GM10248 (cell line): ENCODE results near the gene TTBK2.

Experiments used
- CTCF ChIA-PET: fragments of 300-600 bp; sonication (Branson Sonifier 250); formaldehyde crosslinking; extraction: SDS; loops from one replicate; lab custom pipeline; 2021; ENCODE audit warnings: antibody characterized with exemption; lab: Yijun Ruan, JAX
- POLR2A ChIA-PET: fragments of 350-650 bp; sonication (Branson Sonifier 250); formaldehyde crosslinking; extraction: SDS; loops from one replicate; lab custom pipeline; 2020; ENCODE audit warnings: antibody characterized with exemption; lab: Yijun Ruan, JAX
- DNase-seq: peaks from one replicate; pipeline ENCODE4 v3.0.0; 2012; ENCODE audit errors: extremely low spot score
- CTCF ChIP-seq: IDR thresholded peaks from 2 replicates; pipeline ENCODE4 v1.5.1; 2012; ENCODE audit warnings: mild to moderate bottlenecking, low read depth; ENCODE audit errors: extremely low read depth, missing control alignments, control extremely low read depth

The TTBK2 gene

GRCh38 chr15:42808913-42809312, 111.7 kb downstream of the TTBK2 start:
- ChIA-PET CTCF (interaction anchor here (1.1 to 1.6 kb wide), 4 partner anchors 8 to 34 kb away, joined by 3 to 6 read pairs (median 4); no protein-coding TSS in a partner anchor), POLR2A (interaction anchor here (0.6 kb wide), 1 partner anchor 114 kb away, joined by 5 read pairs; no protein-coding TSS in a partner anchor)
- no peak for DNase-seq
- TF ChIP-seq CTCF, result no peak

- ChIA-PET CTCF (interaction anchor here (1.2 to 1.9 kb wide), 2 partner anchors 12 to 30 kb away, joined by 4 to 6 read pairs; no protein-coding TSS in a partner anchor), POLR2A (no interaction called here)
- TF ChIP-seq CTCF, result no peak
- DNase-seq, result no peak
These were observed 115.3 kb downstream of the TTBK2 start for GRCh38 chr15:42805266-42805665.

GRCh38 chr15:42804739-42805138, 115.8 kb downstream of the TTBK2 start:
- TF ChIP-seq CTCF, result no peak
- CTCF ChIA-PET, result interaction anchor here (1.2 to 1.9 kb wide), 2 partner anchors 12 to 29 kb away, joined by 4 to 6 read pairs; no protein-coding TSS in a partner anchor
- no peak for DNase-seq
- POLR2A ChIA-PET, result interaction anchor here (0.7 kb wide), 1 partner anchor 352 kb away, joined by 3 read pairs; no protein-coding TSS in a partner anchor

GRCh38 chr15:42803436-42803835, 117.1 kb downstream of the TTBK2 start:
- ChIA-PET POLR2A (no interaction called here), CTCF (no interaction called here)
- no peak for DNase-seq
- no peak for TF ChIP-seq CTCF

GRCh38 chr15:42802168-42802567, 118.4 kb downstream of the TTBK2 start:
- ChIA-PET POLR2A (no interaction called here), CTCF (interaction anchor here (1.2 to 2.7 kb wide), 2 partner anchors 9 kb away, joined by 3 to 10 read pairs; no protein-coding TSS in a partner anchor)
- DNase-seq, result no peak
- no peak for TF ChIP-seq CTCF

GRCh38 chr15:42800731-42801474, 119.7 kb downstream of the TTBK2 start:
- peak; percentile 27 for TF ChIP-seq CTCF
- no peak for DNase-seq
- ChIA-PET POLR2A (no interaction called here), CTCF (interaction anchor here (0.9 to 2.7 kb wide), 7 partner anchors 8 to 126 kb away, joined by 3 to 10 read pairs (median 4); no protein-coding TSS in a partner anchor)
